C4-2B (cell line): ENCODE measurements around the gene HAPLN3.

Source experiments
- ZFX ChIP-seq: fragments of 450-650 bp; IDR thresholded peaks from 2 replicates; pipeline ENCODE4 v1.6.1; 2017
- TF ChIP-seq, protein P1 (sequence below): fragments of 450-650 bp; conservative IDR thresholded peaks from 2 replicates; pipeline ENCODE4 v1.5.1; 2017; ENCODE audit warnings: mild to moderate bottlenecking

DNA sequence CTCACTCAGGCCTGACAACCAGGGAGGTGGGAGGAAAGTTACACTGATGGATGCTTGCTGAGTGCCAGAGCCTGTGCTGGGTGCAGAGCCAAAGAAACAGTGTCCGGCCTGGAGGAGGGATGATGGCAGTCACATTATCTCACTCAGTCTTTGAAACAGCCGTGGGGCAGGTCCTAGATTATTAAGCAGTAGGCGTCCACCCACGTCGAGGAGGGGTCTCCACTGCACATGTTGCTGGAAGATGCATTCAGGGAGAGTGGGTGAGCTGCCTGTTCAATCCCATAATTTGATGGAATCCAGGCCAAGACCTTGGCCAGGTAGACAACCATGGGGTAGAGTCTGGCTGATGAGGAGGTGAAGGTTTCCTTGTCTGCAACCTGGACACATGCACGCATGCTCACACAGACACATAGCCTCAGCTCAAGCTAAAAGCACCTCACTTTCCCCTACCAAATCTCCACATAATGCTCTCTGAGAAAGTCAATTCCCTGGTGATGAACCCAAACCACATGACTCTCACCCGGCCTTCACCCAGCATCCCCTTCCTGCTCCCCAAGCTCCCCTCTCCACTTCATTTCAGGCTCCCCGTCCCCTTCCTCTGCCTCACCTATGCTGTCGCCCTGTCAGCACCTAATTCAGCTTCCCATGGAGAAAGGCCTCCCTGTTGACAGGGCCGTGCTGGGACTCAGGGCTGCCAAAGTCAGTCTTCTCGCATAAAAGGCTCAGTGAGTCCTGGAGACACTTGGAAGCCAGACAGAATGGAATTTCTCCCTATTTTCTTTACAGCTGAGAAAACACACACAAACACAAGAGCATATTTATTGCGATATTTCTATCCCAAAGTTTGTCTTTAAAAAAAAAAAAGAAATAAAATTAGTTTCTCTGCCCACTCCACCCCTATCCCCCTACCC lies 62.3 kb downstream of the HAPLN3 start:
- TF ChIP-seq, protein P1, sequence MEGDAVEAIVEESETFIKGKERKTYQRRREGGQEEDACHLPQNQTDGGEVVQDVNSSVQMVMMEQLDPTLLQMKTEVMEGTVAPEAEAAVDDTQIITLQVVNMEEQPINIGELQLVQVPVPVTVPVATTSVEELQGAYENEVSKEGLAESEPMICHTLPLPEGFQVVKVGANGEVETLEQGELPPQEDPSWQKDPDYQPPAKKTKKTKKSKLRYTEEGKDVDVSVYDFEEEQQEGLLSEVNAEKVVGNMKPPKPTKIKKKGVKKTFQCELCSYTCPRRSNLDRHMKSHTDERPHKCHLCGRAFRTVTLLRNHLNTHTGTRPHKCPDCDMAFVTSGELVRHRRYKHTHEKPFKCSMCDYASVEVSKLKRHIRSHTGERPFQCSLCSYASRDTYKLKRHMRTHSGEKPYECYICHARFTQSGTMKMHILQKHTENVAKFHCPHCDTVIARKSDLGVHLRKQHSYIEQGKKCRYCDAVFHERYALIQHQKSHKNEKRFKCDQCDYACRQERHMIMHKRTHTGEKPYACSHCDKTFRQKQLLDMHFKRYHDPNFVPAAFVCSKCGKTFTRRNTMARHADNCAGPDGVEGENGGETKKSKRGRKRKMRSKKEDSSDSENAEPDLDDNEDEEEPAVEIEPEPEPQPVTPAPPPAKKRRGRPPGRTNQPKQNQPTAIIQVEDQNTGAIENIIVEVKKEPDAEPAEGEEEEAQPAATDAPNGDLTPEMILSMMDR = no peak
- TF ChIP-seq ZFX = no peak
